Measurements from ENCODE around the gene GRK4.

GRK4 gene

DNA sequence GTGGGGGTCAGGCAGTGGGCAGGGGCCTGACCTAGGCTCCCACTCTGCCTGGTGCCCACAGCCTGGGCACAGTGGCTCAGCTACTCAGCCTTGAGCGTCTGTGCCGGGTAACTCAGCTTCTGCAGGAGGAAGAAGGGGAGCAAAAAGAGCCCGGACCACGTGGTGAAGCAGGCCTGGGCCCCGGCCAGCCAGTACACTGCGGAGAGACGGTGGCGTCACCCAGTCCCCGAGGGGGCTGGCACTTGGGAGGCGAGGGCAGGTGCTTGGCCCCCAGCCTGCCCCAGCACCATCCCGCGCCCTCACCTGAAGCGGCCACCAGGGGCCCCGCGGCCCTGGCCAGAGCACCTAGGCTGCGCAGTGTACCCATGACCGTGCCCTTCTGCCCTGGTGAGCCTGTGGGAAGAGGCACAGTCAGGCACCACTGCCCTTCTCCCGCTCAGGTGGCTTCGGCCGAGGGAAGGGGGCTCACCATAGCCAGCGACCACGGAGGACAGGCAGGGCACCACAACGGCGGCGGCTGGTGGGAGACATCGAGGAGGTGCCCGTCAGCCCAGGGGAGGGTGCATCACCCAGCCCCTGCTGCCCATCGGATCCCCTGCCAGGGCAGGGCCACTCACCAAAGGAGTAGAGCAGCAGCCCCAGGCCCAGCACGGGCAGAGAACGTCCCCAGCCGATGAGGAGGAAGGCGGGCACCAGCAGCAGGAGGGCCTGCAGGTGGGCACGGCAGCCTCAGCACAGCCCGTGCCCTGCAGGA, 32.4 kb upstream of the GRK4 start:
- TF ChIP-seq, protein P1, sequence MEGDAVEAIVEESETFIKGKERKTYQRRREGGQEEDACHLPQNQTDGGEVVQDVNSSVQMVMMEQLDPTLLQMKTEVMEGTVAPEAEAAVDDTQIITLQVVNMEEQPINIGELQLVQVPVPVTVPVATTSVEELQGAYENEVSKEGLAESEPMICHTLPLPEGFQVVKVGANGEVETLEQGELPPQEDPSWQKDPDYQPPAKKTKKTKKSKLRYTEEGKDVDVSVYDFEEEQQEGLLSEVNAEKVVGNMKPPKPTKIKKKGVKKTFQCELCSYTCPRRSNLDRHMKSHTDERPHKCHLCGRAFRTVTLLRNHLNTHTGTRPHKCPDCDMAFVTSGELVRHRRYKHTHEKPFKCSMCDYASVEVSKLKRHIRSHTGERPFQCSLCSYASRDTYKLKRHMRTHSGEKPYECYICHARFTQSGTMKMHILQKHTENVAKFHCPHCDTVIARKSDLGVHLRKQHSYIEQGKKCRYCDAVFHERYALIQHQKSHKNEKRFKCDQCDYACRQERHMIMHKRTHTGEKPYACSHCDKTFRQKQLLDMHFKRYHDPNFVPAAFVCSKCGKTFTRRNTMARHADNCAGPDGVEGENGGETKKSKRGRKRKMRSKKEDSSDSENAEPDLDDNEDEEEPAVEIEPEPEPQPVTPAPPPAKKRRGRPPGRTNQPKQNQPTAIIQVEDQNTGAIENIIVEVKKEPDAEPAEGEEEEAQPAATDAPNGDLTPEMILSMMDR (IDR thresholded peaks at IDR 0.05), result peak; percentile 38; the same call in 1 of the 2 replicates

DNA sequence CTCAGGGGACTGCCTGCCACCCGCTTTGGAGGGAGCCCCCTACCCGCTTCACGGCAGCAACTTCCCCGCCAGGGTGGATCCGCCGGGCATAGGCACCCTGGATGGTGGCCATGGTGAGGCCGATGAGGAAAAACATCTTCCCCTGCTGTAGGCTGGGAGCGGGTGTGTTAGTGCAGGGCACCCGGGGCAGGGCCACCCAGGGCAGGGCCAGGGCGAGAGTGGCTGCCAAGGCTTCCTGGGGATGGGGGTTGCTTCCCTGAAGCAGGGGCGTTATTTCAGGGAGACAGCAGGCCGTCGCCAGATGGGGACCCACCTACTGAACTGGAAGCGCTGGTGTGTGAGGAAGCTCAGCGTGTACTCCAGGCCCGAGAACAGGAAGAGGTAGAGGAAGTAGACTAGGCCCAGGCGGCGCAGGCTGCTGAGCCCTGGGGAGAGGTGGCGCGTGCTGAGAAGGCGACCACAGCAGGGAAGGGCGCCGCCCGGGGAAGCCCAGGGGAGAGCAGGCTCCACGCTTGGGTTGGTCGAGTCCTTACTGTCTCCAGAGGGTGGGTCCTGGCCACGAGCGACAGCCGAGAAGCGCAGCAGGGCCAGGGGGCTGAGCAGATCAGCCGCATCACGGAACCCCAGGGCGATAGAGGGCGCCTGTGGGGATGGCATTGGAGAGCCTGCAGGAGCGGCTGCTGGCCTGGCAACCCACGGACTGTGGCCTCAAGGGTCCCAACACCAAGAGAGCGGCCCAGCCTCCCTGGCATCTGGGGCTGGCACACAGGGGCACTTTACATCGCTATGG, 31.7 kb upstream of the GRK4 start:
- TF ChIP-seq, protein P1 (IDR thresholded peaks at IDR 0.05), result no peak

DNA sequence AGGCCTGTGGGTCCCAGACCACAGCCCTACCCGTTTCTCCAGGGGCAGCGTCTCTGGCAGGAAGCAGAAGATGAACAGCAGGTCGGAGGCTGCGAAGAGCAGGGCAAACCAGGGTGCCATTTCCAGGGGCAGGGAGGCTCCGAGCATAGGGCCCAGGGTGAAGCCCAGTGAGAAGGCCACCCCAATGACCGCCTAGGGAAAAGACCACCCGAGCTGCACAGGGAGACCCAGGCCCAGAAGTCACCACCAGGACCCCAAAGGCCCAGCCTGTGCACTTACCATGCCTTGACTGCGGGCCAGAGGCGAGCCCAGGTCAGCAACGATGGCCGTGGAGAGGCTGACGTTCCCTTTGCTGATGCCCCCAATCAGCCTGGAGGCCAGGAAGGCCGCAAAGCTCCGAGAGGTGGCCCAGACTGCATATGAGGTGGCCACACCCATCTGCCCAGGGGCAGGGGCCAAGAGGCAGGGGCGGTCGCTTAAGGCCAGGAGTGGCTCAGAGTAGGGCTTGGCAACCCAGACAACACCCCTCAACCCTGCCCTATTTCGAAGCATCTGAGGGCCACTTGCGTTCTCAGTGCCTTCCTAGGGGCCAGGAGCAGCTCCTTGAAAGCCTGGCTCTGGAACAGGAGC, 30.9 kb upstream of the GRK4 start:
- TF ChIP-seq, protein P1 (IDR thresholded peaks at IDR 0.05), result no peak

DNA sequence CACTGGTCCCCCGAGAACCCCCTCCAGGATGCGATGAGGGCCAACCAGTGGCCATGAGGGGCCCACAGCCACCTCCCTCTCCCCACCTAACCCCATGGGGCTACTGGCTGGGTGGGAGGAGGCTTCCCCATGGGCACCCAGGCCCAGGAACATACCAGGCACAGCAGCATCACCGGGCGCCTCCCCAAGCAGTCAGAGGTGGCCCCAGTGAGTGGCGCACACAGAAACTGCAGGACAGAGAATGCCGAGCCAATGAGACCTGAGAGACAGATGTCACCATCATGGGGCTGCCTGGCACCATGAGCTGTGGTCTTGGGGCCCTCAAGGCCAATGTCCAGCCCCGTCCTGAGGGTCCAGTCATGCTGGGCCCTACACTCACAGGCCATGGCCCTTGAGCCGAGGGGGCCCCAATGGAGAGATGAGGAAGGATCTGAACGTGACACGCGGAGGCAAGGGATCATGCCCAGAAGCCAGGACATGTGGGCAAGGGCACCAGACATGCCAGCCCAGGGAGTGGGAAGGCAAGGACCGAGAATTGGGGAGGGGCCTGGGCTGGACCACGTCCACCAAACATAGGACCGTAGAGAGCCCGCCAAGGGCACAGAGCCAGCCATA, 30.3 kb upstream of the GRK4 start:
- TF ChIP-seq, protein P1 (IDR thresholded peaks at IDR 0.05), result no peak

DNA sequence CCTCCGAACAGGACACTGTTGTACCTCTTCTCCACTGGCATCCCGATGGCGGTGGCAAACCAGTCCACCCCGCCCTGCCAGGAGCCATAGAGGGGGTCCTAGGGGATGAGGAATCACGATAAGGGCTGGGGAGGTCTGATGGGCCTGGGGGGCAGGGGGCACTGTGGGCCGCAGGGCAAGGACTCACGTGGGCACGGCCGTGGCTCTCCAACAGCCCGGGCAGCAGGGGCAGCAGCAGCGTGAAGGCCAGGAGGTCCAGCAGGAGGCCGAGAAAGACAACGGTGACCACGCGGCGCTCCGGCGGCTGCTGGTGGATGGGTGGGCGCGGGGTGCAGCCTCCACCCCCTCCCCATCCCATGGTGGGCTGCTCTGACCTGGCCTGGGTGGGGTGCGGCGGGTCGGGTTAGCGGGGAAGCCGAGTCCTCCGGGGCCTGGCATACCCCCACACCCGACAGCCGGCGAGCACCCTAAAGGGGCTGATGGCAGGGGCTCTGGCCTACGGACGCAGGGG, 29.8 kb upstream of the GRK4 start:
- TF ChIP-seq, protein P1 (IDR thresholded peaks at IDR 0.05), result no peak

DNA sequence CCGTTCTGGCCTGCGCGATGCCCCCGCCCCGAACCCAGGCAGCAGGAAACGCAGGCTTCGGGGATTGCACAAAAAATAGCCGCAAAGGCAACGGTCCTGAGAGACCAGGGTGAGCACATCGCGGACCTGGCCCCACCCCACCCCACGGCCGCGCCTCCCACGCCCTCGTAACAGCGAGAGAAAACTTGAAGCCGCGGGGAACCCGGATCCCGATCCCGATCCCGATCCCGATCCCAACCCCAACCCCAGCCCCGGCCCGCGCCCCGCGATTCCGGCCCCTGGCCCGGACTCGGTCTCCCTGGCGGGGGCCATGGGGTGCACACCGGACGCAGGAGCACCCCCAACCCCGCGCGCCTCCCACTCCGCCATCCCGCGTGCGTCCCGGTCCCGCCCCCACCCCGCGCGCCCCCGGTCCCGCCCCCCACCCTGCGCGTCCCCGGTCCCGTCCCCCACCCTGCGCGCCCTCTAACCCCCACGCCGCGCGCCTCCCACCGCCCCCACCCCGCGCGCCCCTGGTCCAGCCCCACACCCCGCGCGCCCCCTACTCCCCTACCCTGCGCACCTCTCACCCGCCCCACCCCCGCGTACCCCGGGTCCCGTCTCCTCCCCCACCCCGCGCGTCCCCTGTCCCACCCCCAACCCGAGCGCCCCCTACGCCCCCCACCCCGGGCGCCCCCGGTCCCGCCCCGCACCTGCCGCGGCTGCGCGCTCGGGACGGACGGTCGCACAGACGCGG, 29.1 kb upstream of the GRK4 start:
- TF ChIP-seq, protein P1 (IDR thresholded peaks at IDR 0.05), result no peak

Measured in LNCAP (cell line).